ENCODE results near the gene PADI2.

- TF ChIP-seq CTCF (conservative IDR thresholded peaks at IDR 0.05; ENCODE audit: low read length) (no peak), EZH2phosphoT487 (IDR thresholded peaks at IDR 0.05; ENCODE audit: borderline replicate concordance, low read depth, low read length) (no peak)
Measured at GRCh38 chr1:17134034-17134433, 14.8 kb upstream of the PADI2 start.

All from OCI-LY7 (cell line).